Measurements from ENCODE around the gene ZFAND3.

GRCh38 chr6:38117281-38117680 is 297.8 kb downstream of the ZFAND3 start:
- no peak for TF ChIP-seq CTCF (IDR thresholded peaks at IDR 0.05 in 2 of 3, conservative IDR thresholded peaks at IDR 0.05 in 1 of 3; ENCODE audit: control insufficient read depth in 2 of 3, extremely low read depth in 1 of 3, insufficient read depth in 1 of 3, low read depth in 3 of 3, low read length in 3 of 3)
- TF ChIP-seq REST (IDR thresholded peaks at IDR 0.05; ENCODE audit: low read depth, low read length) = no peak
- no peak for TF ChIP-seq ZZZ3 (IDR thresholded peaks at IDR 0.05; ENCODE audit: control insufficient read depth, insufficient read length, low read depth)
- no peak for TF ChIP-seq EP300 (IDR thresholded peaks at IDR 0.05; ENCODE audit: borderline replicate concordance in 1 of 2, control insufficient read depth in 1 of 2, low read depth in 2 of 2, low read length in 2 of 2)
- TF ChIP-seq RELB (IDR thresholded peaks at IDR 0.05; ENCODE audit: low read depth) = no peak
- TF ChIP-seq PAX8 (IDR thresholded peaks at IDR 0.05) = no peak
